Left ventricle myocardium superior (tissue), 1 donor: ENCODE results near the gene HNRNPLL. TPM values are rescaled to one million over a fixed set of nuclear protein-coding genes. Genes with fewer than 3 reads are reported as not detected.
A peak's percentile ranks its signal among the peaks of the same experiment; 100 is the strongest.

ENCODE experiments used
- ATAC-seq: fragments of 200-7000 bp; cut with Tn5 transposase; one replicate; pipeline ENCODE4 v1.9.1; 2020; ENCODE audit warnings: mild to moderate bottlenecking, moderate library complexity
- DNase-seq: peaks from one replicate; pipeline ENCODE4 v3.0.0-alpha.2; 2020
- intact Hi-C: fragments of 100-400 bp; cut with micrococcal nuclease; formaldehyde crosslinking; loops from one replicate; pipeline ENCODE4 v1.11.0; 2022
- total RNA-seq: library from RNA; stranded (reverse); fragmentation: NEBNext Ultra II Directional; extraction: Animal tissue kit (Norgen Biotek cat#: 25700); gene quantifications from one replicate; pipeline ENCODE4 v1.2.1, GENCODE V29; 2021
- donor health status: DM: no; HTN: yes; CAD: no; lungs with severe emphysema.

Gene HNRNPLL
- total RNA-seq, 1 donor from 2014 or later: 27.0 TPM

DNA sequence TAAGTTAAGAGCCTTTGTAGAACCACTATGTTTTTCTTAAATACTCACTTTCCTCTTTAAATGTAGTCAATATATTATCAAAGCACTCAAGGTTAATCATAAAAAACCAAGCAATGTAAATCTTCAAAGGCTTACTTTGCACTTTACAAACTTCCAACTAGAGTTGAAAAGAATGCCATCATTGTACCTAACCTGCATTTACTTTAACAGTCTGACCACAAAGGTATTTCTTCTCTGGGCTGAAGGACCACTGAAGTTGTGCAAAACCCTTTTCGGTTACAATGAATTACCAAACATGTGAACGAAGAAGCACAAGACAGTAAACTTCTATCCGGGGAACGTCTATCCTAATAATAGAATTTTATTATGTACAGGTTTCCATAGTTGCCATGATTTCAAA, 3.0 kb downstream of the HNRNPLL start:
- no peak for DNase-seq

DNA sequence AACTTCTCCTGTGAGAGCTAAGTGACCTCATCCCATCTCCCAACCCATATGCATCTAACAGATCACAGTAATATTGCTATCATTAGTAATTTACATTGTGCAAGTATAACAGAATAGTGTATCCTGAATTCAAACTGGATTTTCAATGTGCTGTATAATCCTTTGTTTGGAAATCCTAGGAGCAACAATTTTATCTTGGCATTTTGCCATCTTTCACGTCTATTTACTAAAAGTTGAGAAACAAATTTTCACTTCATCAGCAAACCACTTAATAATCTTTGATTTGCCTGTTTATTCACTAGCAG, 3.8 kb downstream of the HNRNPLL start:
- intact Hi-C loops: no loop called here
- ATAC-seq (no peak), DNase-seq (no peak)

More for the DNA sequence above, 3.0 kb downstream of the HNRNPLL start:
- intact Hi-C loops: loop anchor here (10.0 kb wide), 1 partner anchor 125 kb away; no protein-coding TSS in a partner anchor
- ATAC-seq: no peak

DNA sequence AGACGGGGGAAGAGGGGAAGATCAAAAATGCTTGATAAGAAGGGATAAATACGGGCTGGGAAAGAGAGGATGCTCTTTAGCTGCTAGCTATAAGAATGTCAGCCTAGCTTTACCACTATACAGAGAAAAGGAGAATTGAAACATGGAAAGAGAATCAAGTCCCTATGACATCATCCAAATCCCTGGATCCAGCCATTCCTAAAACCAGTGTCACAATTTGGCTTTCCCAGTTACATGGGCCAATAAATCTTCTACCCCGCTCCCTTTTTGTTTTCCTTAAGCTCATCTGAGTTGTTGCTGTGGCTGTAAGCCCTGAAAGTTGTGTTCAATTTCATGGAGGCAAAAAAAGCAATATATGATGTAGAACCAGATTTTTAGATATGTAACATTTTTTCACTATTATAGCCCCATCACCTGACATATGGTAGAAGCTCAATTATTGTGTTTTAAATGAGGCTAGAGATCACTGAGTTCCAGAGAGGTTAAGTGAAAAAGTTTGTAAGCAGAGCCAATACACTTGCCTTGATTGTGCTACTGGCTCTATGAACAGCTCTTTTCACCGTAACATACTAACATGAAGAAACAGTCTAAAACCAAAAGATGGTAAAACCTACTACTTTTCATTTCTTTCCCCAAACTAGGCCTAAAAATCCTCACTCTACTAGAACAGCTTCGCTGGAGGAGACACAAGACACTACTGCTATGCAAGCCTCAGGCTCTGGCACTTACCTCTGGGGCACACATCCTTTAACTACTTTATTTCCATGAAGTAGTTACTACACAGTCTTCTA, 4.3 kb downstream of the HNRNPLL start:
- ATAC-seq (no peak), DNase-seq (no peak)
- intact Hi-C loops: no loop called here

DNA sequence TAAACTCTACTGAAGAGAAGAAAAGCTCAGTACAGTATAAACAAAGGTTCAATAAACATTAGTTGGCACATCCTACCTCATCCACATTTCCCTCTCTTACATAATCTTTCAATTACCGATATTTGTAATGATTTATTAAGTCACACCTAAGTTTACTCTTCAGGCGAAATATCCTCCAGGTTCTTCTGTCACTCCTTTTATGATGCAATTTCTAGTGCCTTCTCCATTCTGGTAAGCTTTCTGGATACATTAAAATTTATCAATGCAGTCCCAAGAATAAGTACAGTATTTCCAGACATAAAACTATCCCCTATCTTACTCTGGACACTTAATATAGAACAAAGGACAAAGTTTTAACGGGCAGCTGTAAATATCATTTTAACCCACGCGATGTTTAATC, 5.6 kb downstream of the HNRNPLL start:
- DNase-seq: no peak
- ATAC-seq: no peak
- intact Hi-C loops: no loop called here

DNA sequence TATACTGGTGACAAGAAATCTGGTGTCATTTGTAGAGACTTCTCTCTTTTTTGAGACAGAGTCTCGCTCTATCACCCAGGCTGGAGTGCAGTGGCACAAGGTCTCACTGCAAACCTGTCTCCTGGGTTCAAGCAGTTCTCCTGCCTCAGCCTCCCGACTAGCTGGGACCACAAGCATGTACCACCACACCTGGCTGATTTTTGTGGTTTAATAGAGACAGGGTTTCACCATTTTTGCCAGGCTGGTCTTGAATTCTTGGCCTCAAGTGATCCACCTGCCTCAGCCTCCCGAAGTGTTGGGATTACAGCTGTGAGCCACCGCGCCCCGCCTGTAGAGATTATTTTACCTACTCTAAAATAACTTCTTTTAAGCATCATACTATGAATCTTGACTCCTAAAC, 6.5 kb downstream of the HNRNPLL start:
- DNase-seq: no peak
- no peak for ATAC-seq
- intact Hi-C loops: no loop called here

DNA sequence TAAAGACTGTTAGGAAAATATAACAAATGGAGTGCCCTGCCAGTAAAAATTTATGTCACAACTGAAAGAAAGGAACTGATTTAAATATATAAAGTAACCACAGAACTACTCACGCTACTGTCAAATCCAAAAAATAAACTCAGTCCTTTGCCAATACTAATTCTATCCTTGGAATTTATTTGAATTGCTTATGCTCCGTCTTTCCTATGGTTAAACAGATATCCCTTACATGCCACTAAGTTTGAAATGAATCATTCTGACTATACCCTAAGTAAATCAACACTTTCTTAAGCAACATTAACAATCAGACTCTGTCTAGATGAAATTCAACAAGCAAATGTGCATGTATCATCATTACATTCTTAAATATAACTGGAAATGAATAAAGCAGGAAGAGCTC, 9.8 kb downstream of the HNRNPLL start:
- DNase-seq (no peak), ATAC-seq (no peak)
- intact Hi-C loops: no loop called here

DNA sequence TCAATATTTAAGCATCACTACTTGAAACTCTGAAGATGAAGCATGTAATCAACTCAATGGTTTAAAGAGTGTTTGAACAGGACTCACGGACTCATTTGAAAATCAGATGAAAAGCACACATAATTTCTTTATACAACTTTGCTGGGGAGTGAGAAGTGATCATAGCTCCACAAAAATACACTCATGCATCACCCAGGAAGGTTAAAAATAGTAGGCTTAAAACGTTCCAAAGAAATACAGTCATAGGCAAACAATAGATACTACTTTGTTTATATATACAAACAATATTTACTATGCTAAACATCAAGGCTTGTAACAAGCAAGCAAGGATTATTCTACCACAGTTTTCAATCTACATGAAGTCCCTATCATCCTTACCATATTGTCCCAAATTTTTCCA, 11.6 kb downstream of the HNRNPLL start:
- intact Hi-C loops: no loop called here
- ATAC-seq (peak; percentile 83), DNase-seq (no peak)

DNA sequence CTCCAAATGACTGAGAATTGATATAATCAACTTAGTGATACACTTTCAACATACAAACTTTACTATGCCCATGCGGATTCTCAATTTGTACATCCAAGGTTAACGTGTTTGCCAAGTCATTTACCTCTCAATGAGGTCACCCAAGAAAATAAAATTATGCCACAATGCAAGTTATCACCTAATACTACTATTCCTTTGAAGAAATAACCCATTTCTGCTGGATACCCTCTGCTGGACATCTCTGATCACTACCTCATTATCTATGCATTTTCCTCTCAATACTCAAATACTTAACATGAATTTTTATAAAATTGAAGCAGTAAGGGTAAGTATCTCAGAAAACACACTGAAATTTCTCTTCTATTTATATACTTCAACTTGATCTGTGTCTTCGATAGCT, 12.7 kb downstream of the HNRNPLL start:
- no peak for ATAC-seq
- no peak for DNase-seq
- intact Hi-C loops: no loop called here

DNA sequence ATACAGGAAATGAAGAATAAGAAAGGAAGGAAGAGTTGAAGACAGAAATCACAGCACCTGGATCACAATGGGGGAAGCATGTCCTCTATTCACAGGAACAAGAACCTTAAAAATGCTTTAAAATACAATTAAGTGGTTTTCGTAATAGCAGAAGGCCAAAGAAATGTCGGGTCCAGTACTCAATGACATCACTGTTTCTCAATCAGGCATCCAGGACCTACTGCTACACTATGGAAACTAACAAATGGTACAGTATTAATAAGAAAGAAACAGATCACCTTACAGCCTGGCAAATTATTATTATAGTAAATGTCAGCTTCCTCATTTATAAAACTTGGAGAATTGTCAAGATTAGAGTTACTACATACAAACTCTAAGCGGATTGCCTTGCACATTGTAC, 15.8 kb downstream of the HNRNPLL start:
- DNase-seq (no peak), ATAC-seq (no peak)
- intact Hi-C loops: no loop called here

DNA sequence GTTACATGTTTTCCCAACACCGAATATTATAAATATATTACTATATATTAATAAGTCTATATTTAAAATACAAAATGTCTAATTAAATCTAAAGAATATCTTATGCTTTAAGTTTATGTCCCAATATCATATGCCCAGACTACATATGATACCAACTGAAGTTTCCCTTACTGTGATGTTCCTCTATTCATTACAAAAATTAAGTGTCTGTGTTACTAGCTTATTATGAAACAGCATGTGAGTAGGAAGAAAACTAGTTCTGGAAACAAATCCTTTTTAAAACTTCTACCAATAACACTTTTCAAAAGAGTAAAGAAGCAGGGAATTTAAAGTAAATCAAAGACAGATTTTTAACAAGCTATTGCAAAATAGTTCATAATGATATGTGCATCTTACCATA, 17.8 kb downstream of the HNRNPLL start:
- intact Hi-C loops: loop anchor here (5.0 kb wide), 1 partner anchor 142 kb away; no protein-coding TSS in a partner anchor
- DNase-seq: no peak
- ATAC-seq: no peak

DNA sequence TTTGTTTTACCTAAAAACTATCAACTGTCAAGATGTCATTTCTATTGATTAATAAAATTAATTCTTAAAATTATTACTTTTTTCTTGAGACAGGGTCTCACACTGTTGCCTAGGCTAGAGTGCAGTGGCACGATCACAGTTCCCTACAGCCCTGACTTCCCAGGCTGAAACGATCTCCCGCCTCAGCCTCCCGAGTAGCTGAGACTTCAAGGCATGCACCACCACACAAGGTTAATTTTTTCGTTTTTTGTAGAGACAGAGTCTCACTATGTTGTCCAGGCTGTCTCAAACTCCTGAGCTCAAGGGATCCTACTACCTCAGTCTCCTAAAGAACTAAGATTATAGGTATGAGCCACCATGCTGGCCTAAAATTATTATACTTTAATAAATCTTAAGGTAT, 18.7 kb downstream of the HNRNPLL start:
- ATAC-seq: no peak
- intact Hi-C loops: loop anchor here (5.0 kb wide), 1 partner anchor 143 kb away; no protein-coding TSS in a partner anchor
- no peak for DNase-seq

DNA sequence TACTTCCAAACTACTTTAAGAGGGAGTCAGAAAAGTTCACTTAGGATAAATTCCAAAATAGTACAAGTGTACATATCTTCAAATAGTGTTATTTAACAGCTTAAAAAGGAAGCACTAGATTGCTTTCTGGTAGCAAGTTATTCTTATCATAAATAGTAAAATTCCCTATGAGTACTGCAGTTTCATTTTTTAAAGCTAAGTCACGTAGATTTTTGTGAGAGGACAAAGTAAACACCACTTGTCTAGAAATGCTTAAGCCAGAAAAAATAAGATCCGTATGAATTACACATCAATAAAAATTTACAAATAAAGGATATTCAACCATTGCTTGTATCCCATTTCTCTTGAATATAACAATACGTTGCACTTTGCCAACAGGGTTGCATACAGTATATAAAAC, 19.2 kb downstream of the HNRNPLL start:
- DNase-seq (no peak), ATAC-seq (no peak)
- intact Hi-C loops: loop anchor here (5.0 kb wide), 1 partner anchor 144 kb away; no protein-coding TSS in a partner anchor

DNA sequence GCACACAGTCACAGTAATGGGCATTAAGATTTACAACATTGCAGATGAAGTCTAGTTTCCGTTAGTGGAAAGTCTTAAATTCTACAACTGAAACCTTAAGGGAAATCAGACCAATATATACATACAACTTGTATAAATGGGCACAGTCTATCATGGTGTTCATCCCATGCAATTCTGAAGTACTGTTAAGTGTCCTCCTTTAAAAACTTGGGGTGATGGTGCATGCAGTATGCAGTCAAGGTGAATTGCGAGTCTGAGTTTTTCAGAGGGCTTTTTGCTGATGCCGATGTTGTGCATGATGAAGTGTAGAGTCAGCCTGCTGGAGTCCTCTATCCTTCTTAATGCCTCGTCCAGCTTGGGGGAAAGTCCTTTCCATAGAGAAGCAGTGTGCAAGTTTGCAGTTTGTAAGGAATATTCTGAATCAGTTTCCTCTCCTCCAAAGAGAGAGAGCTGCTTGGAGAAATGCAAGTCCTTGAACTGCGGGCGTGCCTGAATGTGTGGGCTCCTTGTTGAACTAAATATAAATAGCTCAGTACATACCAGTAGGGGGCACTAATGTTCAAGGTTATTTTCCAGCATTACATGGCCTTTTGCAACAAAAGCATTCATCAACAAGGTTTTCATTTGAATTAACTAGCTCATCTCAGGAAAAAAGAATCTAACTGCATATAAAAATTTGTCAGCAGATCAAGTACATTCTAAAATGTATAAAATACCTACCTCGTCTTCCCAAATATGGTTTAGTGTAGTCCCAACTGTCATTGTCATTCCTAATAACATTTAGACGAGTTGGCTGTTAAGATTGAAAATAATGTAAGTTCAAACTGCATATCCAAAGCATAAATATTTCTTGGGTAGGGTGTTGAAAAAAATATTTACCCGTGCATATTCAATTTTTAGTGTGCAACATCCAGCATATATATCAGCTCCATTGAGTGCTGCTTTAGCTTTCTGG, 21.3 kb downstream of the HNRNPLL start:
- intact Hi-C loops: loop anchor here (5.0 kb wide), 1 partner anchor 146 kb away; no protein-coding TSS in a partner anchor
- ATAC-seq: peak; percentile 82
- peak; percentile 39 for DNase-seq

DNA sequence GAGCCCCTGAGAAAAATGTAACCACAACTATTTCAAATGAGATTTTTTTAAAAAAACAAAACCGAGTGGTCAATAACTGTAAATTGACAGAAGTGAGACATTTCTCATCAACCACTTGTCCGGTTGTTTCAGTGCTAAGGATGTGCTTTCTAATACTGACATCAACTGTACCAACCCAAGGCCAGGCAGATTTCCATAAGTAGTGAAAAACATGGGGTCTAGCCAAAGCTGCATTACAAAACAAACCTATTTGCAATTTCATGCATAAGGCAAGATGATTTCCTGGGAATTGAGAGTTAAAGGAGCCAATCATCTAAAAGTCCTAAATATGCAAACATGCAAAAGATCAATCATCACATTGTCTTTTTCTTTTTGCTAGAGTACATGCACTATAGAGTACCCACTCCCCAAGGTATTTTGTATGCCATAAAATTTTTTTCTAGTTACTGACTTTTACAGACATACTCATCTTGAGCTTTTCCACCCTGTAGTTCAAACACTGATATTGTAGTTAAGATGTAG, 22.6 kb downstream of the HNRNPLL start:
- intact Hi-C loops: loop anchor here (5.0 kb wide), 1 partner anchor 147 kb away; no protein-coding TSS in a partner anchor
- ATAC-seq: no peak
- DNase-seq: no peak

DNA sequence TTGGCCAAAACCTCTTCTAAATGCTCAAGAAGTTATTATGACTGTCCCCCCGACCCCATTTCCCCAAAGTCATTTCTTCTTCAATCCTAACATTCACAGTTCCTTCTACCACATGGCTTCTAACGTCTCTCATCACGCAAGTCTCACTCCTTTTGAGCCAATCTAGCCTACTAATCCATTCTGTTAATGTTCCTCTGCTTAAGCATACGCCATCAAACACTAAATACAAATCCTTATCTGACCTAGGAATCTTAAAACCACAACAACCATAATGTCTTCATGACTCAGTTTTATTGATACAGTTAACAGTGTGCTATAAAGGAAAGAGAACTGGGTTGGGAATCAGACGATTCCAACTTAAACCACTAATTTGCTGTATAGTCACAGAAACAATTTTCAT, 23.9 kb downstream of the HNRNPLL start:
- ATAC-seq (no peak), DNase-seq (no peak)
- intact Hi-C loops: no loop called here

DNA sequence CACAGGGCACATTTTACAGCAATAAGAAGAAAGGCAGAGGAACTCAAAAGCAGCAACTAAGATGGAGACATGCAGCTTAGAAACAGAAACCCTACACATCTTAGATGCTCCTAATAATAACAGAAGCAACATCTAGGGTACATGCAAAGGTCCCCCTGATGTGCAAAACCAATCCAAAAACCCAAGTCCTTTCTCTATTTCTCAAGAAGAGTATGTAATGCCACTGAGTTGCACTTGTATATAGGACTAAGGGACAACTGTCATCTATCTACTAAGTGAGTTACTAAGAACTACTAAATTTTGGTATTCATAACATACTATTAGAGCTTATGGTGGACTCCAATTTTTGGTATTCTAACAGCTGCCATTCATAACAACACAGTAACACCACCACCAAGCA, 28.4 kb downstream of the HNRNPLL start:
- DNase-seq: no peak
- intact Hi-C loops: no loop called here
- ATAC-seq: no peak

DNA sequence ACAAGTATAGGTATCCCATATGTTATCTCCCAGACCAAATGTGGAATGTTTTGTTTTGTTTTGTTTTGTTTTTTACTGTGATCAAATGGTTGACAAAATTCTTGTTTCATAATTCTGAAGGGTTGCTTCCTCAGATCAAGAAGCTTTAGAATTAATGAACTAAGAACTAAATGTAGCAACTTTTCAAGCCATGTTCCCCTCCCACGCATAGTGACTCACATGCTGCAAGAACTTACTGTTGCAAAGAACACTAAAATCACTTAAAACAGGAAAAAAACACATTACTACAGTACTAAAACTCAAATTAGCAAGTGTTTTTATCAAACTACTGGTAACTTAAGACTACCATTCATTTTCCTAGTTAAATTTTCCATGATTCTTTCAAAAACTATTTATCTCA, 30.6 kb downstream of the HNRNPLL start:
- DNase-seq: no peak

DNA sequence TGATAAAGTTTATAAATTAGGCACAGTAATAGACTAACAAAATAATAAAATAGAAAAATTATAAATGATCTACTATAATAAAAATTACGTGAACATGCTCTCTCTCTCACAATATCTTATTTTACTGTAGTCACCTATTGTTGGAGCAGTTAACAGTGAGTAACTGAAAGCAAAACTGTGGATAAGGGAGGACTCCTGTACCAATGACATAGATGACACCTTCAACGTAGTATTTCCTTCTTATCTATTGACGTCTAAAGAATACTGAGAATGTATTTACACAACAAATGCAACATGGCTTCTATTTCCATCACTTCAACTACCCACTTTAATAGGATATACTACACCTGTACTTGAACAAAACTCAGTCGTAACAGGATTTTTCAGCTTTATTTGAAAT, 31.5 kb downstream of the HNRNPLL start:
- ATAC-seq (no peak), DNase-seq (no peak)
- intact Hi-C loops: no loop called here

More for the DNA sequence above, 30.6 kb downstream of the HNRNPLL start:
- intact Hi-C loops: no loop called here
- ATAC-seq: peak; percentile 36

DNA sequence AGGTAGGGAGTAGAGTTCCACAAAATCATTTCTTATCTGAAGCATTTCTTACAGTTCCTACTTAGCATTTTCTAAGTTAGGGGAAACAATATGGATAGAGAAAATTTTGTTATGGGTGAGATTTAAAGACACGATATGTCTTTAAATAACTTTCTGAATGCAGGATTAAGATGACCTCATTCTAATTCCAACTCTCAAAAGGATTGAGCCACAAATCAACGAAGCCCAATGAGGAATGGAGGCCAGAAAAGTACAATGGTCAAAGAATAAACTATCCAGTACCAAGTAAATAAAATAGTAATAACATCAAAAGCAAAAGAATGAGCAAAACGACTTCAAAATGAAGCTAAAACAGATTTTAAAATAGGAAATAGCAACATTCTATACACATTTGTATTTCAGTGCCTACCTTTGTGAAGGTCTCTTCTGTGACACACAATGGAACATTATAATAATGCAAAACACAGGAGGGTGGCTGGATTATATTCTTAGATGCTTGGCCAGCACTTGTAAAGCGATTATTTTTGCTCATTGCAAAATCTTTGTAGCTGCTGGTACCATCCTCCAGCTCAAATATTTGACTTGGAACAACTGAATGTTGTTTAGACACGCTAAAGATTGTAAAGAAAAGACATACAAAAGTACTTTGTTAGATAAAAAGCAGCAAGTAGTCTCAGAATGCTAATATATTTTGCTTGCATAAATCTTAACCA, 33.8 kb downstream of the HNRNPLL start:
- ATAC-seq (no peak), DNase-seq (no peak)
- intact Hi-C loops: no loop called here
